ENCODE data around the gene TLE1.

TLE1 gene

DNA sequence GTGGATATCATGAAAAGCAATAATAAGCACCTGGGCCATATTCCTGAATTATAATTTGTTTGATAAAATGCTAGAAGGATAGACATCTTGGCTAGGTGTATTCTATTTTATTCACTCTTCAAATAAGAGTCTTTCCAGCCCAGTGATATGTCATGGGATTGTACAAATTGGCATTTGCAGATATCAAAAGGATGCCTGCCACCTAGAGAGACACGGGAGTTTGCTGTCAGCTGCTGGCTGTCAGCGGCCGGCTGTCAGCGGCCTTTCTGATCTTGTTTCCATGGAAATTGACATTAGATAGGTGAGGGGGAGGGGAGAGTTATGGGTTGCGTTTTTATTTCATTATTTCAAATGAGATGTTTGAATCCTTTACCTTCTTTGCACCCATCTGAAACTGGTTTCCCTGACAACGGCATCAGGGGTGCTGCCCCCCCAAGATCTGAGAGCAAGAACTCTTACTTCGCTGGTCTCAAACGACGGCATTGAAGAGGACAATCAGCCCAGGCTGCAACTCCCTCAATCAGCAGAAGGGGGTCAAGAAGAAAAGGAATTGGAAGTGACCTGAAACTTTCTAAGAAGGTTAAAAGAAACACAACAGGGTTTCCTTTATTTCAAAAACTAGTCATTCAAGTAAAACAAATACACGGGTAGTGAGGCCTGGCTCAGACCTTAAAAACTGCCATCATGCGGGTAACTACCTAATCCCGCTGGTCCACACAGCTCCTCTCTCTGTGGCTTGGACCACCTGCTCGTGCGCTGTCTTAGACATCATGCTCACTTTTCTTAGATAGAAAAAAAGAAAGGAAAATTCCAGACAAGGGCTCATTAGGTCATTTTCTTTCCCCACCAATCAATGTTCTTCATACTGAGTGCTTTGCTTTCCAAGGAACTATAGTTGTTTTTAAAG lies 115.7 kb downstream of the TLE1 start:
- no peak for DNase-seq (ENCODE audit: low read depth)

- DNase-seq (ENCODE audit: low read depth), result no peak
Measured at GRCh38 chr9:81570083-81570482, 119.3 kb downstream of the TLE1 start.

DNA sequence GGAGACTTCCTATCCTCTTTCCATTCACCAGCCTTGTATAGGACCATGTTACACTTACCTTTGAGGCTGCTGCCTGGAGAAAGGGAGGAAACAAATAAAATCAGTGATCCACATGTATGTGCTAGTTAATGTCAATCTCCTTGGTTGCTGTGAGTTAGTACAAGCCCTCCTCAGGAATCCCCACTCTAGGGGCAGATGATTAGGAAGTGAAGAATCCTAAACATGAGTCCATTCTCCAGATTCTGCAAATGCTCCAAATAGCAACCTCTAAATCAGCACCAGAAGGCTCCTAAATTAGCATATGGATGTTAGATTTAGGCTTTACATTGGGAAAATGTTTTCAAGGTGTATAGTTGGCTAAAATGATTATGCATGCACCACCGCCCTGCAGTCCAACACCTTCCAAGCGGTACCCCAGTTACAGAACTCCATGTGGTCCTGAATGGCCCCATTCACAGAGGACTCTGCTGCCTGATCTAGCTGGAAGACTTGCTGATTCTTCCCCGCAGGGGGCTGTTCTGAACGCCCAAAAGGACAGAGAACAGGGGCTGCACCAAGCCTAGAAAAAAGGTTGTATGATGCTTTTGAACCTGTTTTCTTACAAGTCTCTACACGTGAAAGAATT lies 123.2 kb downstream of the TLE1 start:
- no peak for DNase-seq (ENCODE audit: low read depth)

GRCh38 chr9:81565609-81566008 lies 123.7 kb downstream of the TLE1 start:
- DNase-seq (ENCODE audit: low read depth), result no peak

GRCh38 chr9:81565144-81565543 lies 124.2 kb downstream of the TLE1 start:
- DNase-seq (ENCODE audit: low read depth), result no peak

DNA sequence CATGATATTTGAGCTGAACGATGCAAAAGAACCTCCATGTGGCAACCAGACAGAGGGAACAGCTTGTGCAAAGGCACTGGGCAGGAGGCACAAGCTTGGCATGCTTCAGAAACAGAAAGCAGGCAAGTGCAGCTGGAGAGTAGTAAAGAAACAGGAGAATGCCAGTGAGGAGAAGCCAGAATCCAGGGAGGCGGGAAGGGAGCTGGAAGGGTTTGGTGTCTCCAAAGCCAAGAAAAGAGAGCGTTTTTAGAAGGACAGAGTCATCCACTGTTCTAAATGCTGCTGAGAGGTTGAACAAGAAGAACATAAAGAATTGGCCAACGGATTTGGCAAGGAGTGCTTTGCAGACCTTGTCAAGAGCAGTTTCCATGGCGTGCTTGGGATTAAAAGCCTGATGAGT lies 124.7 kb downstream of the TLE1 start:
- no peak for DNase-seq (ENCODE audit: low read depth)

- DNase-seq (ENCODE audit: low read depth), result no peak
Measured at GRCh38 chr9:81563739-81564138, 125.6 kb downstream of the TLE1 start.

DNA sequence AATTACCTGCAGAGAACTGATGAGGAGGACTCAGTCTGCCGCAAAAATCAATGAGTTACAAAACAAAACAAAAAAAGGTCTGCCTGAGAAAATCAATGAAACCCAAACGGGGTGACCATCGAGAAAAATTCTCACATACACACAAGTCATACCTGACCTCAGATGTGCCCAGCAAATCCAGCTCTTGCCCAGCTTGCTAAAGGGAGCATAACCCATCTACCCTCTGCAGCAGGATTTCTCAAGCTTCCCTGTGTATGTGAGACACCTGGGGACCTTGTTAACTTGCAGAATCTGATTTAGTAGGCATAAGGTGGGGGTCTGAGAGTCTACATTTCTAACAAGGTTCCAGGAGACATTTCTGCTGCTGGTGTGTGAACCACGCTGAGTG lies 126.3 kb downstream of the TLE1 start:
- no peak for DNase-seq (ENCODE audit: low read depth)

- no peak for DNase-seq (ENCODE audit: low read depth)
Measured at GRCh38 chr9:81562231-81563019, 126.9 kb downstream of the TLE1 start.

DNA sequence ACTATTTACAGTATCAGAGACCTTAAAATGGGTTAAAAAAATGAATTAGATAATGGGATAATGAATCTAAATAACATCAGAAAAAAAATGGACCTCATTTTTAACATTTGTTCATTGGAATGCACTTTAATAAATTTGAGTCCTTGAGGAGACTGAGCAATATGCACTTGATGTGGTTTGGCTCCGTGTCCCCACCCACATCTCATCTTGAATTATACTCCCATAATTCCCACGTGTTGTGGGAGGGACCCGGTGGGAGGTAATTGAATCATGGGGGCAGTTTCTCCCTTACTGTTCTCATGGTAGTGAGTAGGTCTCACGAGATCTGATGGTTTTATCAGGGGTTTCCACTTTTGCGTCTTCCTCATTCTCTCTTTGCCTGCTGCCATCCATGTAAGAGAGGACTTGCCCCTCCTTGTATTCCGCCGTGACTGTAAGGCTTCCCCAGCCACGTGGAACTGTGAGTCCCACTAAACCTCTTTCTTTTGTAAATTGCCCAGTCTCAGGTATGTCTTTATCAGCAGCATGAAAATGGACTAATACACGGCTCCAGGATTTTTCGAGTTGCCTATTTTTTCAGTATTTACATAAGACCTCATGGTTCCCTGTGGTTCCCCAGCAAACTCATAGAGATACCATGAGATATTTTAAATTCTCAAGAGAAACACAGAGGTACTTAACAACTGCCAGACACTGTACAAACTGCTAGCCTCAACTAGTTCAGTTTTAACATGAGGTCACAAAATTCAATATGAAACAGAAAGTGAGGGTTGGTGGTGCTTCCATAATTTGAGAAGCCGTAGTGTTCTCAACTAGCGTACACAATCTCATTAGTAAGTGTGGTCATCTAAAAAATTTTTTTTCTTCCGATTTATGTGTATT lies 128.3 kb downstream of the TLE1 start:
- no peak for DNase-seq (ENCODE audit: low read depth)

DNA sequence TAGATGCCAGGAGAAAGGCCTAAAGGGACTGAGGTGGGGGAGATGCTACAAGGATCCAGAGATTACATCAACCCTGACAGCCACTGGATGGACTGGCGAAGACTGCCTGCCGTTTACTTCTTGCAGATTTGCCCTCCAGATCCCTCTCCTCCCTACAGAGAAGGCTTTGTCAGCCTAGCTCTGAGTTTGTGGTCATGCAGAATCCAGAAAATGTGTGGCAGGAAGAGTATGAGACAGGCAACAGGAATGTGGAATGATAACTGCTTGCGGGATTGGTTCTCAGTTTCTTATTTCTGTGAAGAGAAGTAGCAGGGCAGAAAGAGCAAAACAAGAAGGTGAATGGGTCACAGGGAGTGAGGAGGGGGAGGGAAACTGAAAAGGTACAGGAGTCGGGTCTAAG lies 129.6 kb downstream of the TLE1 start:
- peak; percentile 76 for DNase-seq (ENCODE audit: low read depth)

DNA sequence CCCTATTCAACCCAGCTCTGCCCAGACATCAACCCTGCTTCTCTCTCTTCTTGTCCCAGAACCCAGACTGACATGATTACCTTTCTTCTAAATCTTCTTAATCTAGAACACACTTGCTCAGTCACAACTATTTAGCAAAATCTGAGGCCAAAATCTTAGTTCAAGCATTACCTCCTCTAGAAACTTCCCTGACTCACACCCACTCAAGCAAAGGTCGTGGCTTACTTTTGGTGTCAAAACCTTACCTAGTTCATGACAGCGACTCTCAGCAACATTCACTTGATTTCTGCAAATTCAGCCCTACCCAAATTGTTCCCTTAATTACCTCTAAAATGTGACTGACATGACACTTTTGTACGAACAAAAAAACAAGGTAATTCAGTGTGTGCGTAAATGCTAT lies 130.2 kb downstream of the TLE1 start:
- DNase-seq (ENCODE audit: low read depth), result no peak

DNA sequence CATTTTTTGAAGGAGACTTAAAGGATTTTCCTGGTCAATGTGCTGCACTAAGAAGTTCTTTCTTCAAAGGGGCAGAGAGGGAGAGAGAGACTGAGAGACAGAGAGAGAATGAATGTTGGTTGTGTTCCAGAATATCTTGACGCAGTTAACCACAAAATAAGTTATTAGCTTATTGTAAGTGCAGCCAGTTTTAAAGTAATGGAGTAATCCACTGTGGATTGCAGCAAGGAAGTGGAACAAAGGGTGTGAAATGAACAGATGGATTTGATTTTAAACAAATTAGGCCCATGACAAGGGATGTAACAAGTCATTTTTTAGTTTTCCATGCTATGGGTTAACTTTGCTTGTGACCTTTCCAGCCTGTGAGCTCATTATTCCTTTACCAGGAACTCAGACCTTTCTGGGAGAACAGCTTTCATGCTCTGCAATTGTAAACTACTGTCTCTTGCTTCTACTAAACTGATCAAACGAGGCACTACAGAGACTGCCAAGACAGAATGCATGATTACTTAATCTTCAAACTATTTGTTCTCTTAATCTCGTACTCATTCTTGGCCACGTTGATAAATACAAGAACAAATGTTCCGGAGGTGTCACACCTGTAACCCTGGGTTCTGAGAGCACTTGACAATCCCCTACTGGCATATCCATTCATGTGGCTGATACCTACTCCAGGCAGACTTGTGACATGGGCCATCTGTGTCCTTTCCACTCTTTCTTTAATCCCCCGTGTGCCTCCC lies 131.1 kb downstream of the TLE1 start:
- DNase-seq (ENCODE audit: low read depth), result peak; percentile 85

DNA sequence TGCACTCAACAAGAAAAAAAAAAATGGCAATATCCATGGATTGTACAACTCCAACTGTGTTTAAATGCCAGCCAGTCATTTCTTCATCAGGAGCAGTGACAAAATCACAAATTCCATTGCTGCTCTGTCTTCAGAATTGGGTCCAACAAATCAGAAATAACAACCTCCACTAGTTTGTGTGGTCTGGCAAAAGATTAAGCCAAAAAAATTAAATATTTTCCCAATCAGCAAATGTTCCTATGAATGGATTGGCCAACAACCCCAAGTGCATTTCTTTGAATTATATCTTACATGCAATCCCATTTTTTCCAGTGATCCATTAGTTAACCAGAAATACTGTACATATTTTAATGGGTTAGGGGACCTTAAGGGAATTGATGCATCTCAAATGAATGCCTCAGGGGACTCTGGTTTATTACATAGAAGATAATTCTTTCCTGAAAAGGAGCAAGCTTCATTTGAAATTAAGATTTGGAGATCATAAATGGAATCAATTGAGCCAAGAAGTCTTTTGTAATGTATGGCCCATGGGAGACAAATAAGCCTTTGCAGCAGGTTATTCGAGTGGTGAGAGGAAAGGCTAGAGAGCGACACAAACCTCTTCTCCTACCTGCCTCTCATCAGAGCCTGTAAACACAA lies 131.8 kb downstream of the TLE1 start:
- no peak for DNase-seq (ENCODE audit: low read depth)

GRCh38 chr9:81556923-81557322 lies 132.4 kb downstream of the TLE1 start:
- no peak for DNase-seq (ENCODE audit: low read depth)

- DNase-seq (ENCODE audit: low read depth), result no peak
Measured at GRCh38 chr9:81552581-81552991, 136.8 kb downstream of the TLE1 start.

- no peak for DNase-seq (ENCODE audit: low read depth)
Measured at GRCh38 chr9:81550207-81550583, 139.2 kb downstream of the TLE1 start.

DNA sequence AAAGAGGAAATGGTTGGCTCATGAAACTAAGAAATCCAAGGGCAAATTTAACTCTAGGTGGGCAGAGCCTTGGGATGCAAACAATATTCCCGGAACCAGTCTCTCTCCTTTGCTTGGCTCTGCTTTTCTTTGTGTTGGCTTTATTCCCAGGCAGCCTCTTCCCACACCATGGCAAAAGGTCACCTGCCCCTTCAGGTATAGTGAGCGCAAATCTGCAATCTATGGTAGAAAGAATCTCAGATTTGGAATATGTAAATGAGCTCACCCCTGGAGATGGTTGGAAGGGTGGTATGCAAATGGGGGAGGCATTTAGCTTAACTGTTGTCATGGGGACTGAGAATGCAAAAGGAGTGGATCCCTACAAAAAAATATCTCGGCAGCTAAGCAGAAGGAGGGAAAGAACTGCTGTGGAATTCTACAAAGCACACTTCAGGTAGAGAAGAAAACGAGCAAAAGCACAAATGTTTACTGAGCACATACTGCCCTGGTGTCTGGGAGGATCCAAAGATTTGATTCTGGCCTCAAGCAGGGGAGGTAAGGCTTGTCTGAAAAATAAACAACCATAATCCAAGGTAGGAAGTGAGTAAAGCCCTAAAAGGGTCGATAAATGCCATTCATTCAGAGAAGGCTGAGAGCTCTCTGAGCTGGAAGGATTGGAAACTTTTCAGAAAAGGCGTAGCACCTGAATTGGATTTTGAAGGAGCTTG lies 139.7 kb downstream of the TLE1 start:
- no peak for DNase-seq (ENCODE audit: low read depth)

DNA sequence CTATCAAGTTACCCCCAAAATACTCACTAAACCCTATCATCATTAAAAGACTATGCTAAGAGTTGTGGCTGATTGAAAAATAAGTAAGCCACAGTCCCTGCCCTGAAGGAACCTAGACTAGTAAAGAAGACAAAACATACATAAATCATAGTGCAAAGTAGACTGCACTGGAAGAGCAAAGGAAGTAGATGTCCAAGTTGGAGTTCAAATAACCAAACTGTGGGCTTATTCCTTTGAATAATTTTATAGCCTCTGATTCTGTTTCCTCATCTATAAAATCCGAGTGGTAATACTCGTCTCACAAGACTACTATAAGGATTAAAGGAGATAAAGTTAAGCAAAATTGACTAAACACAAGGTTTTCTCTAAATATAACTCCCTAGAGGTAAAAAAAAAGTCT lies 140.4 kb downstream of the TLE1 start:
- DNase-seq (ENCODE audit: low read depth), result no peak

GRCh38 chr9:81546489-81546888 lies 142.9 kb downstream of the TLE1 start:
- no peak for DNase-seq (ENCODE audit: low read depth)
